NCI-H345 (cell line): ENCODE results near the gene SHC4.

ENCODE experiments used
- DNase-seq: peaks from one replicate; lab custom pipeline; 2025; lab: John Stamatoyannopoulos, UW

Gene SHC4

DNA sequence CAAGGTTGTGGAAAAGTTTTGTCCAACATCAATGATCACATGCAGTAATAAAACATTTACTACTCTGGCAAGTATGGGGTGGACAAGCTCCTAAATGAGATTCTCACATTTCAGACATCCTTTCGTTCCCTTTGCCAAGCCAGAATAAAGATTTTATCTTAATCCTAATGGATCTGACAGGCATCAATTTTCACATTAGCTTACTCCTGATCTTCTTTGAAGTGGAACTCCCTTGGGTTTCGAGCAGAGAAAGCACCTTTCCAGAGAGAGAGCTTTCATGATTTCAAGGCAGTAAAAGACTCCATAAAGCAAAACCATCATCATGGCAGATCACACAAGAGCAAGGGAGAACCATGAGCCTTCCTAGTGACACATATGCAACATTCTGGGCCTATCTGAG is 113.1 kb downstream of the SHC4 start:
- no peak for DNase-seq

DNA sequence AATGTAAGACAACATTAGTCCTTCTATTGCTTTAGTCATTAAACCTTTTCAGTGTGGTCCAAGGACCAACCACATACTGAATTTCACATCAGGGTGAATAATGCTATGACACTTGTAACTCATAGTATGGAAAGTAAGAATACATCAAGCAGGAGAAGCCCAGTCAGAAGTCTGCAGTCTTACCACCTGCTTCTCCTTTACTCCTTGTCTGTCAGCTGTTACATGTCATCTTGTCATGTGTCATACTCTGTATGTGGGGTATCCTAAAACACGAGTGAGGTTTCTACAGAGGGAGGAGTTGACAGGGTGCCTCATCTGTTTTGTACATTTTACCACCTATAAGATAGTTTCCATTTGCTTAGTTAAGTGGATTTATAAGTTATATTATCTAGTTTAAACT is 118.6 kb downstream of the SHC4 start:
- no peak for DNase-seq

DNA sequence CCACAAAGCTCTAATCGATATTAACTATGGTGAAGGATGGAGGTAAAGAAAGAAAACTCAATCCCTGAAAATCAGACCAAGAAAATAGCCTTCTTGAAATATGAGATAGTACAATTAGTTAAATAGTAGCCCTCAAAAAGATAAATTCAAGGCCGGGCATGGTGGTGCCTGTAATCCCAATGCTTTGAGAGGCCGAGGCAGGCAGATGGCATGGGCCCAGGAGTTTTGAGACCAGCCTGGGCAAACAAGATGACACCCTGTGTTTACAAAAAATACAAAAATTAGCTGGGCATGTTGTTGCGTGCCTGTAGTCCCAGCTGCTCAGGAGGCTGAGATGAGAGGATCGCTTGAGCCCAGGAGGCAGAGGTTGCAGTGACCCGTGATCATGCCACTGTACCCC is 121.2 kb downstream of the SHC4 start:
- DNase-seq: peak; percentile 2

DNA sequence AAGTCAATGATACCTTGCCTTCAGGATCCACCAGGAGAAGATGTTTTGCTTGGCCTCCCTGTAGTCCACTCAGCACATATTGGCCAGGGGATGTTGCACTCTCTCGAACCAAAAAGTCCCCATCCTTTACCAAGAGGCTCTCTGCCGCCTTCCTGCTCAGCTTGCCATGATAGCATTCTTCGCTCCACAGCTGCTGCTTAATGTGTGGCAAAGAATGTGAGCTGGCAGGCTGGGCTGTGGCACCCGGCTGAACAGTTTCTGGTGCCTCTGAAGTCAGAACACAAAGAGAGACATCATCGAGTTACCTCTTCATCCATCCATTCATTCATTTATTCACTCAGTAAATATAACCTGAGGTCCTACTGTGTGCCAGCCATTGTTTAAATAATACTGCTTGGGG is 129.0 kb downstream of the SHC4 start:
- no peak for DNase-seq

DNA sequence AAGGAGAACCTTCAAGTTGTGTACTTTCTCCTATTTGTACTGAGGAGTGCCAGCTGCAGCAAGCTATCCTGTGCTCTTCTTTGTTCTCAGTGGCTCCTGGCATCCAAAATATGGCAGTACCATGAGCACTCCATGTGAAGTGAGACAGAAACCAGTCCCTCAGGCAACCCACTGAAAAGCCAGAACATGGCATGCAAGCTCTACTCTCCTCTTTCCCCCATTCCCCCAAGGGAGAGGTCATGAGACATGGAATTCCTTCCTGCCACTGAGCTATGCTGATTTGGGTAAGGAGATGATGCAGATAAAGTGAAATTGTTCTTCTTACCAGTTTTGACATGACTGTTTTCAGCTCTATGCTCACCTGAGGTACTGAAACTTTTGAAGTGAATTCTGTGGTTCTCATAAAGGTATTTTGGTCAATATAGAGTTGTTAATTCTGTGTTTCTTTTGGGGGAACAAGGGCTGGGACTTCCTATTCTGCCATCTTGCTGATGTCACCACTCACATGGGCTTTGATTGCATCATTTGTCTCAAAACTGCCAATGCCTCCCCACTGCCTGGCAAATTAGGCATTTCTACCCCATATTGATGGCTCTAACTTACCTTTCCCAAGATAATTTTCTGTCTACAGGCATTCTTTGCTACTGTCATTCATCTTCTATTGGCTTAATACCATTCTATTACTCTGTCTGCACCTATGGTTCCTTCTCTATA is 130.0 kb downstream of the SHC4 start:
- no peak for DNase-seq

DNA sequence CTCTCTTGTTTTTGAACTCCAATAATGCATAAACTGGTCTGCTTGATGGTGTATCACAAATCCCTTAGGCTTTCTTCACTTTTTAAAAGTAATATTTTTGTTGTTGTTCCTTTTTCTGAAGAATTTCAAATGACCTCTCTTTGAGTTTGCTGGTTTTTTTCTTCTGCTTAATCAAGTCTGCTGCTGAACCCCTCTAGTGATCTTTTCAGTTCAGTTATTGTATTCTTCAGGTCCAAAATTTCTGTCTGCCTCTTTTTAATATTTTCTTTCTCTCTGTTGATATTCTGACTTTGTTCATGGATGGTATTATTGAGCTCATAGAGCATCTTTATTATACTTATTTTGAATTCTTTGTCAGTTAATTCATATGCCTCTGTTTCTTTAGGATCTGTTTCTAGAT is 131.1 kb downstream of the SHC4 start:
- DNase-seq: no peak

DNA sequence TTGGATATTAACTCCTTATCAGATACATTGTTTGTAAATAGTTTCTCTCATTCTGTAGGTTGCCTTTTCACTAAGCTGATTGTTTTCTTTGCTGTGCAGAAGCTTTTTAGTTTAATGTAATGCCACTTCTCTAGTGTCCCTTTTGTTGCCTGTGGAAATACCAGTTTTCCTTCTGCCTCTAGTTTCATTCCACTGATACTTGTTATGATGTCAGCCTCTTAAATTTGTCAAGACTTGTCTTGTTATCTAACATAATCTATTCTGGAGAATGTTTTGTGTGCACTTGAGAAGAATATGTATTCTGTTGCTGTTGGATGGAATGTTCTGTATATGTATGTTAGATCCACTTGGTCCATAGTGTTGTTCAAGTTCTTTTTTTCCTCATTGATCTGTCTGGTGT is 134.8 kb downstream of the SHC4 start:
- DNase-seq: no peak

DNA sequence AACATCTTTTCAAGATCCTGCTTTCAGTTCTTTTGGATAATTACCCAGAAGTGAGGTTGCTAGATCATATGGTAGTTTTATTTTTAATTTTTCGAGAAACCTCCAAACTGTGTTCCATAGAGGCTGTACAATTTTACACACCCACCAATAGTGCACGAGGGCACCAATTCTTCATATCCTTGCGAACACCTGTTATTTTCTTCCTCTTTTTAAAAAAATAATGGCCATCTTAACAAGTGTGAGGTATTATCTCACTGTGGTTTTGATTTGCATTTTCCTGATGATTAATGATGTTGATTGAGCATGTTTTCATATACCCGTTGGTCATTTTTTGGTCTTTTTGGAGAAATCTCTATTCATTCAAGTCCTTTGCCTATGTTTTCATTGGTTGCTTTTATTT is 135.2 kb downstream of the SHC4 start:
- no peak for DNase-seq

DNA sequence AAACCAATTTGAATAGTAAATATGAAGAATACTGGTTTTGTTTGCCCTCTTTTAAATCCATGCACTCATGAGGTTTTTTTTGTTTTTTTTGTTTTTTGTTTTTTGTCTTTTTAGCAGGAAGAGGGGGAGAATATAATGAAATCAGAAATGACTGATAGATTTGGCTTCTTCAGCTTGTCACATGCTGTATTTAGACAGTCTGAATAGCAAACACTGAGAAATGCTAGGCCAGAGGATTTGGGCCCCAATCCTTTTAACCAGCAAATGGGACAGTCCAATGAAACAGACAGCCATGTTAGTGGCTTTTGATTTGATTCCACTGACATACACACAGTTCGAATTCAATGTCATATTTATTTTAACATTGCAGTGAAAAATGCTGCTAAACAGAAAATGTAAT is 138.6 kb downstream of the SHC4 start:
- no peak for DNase-seq

DNA sequence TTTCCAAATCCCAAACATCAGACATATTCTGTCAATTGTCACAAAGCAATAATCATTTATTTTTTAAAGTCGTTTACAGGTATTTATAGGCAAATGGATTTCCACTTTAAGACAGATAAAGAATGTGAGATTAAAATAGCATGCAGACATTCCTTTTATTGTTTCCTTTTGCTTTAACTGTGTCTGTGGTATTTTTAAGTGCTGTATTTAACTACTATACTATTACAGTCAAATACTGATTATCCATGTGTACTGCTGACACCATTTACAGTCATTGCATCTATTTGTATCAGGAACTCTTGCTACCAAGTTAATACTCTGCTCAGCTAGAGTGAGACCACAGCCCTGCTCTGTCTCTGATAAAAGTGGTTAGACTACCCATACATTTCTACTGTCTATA is 140.0 kb downstream of the SHC4 start:
- no peak for DNase-seq

DNA sequence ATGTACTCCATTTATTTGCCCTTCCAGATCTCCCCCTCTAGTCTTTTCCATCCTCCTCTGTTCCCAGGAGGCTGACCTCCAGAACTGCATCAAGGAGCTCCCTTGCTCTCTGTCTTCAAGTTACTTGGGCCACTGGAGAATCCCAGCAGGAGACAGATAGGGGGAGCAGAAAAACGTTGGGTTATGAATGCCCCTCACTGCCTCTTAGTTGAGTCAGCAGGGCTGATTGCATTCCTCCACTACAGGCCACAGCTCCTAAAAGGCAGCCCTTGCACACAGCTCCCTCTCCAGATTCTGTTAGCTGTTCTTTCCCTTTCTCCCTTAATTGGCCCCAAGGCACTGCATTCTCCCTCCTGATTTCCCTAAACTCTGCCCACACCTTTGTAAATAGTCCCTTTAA is 140.5 kb downstream of the SHC4 start:
- no peak for DNase-seq

DNA sequence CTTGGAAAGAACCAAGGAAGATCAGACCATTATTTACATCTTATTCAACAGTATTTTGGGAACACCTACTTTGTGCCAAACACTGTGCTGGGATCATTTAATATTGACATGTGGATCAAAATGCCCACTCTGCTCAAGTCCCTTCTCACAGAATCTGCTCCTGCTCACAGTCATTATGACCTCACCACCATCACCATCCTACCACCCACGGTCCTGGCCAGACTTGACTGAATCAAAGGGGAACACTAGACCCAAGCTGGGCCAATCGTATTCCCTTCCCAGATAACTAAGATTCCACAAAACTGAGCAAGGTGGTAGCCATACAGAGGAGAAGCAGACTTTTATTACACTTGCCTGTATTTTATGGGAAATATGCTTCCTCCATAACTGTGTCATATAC is 149.4 kb downstream of the SHC4 start:
- no peak for DNase-seq

DNA sequence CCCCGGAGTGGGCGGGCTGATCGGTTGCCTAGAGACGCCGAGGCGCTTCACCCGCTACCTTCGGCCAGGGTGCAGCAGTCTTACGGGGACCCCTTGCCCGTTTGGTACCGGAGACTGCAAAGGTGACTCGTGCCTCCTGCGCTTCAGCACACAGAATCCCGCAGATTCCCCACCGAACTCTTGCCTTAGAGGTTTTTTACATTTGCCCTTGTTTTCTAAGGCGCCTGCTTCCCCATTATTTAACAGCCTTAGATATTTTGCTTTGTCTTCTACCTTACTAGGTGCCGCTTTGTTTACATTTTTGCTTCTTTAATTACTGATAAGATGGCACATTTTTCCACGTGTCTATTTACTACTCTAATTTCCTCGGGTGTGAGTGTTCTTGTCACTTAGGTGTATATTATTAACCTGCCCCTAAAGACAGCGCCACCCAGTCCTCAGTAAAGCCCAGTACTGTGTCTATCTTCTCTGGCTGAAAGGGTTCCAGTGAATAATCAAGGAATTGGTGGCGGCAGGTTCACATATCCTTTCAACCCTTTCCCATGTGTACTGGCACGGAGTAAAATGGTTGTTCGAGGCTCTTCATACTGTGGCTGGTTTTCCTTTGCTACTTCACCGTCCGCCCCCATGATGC is 152.3 kb downstream of the SHC4 start:
- DNase-seq: peak; percentile 7

DNA sequence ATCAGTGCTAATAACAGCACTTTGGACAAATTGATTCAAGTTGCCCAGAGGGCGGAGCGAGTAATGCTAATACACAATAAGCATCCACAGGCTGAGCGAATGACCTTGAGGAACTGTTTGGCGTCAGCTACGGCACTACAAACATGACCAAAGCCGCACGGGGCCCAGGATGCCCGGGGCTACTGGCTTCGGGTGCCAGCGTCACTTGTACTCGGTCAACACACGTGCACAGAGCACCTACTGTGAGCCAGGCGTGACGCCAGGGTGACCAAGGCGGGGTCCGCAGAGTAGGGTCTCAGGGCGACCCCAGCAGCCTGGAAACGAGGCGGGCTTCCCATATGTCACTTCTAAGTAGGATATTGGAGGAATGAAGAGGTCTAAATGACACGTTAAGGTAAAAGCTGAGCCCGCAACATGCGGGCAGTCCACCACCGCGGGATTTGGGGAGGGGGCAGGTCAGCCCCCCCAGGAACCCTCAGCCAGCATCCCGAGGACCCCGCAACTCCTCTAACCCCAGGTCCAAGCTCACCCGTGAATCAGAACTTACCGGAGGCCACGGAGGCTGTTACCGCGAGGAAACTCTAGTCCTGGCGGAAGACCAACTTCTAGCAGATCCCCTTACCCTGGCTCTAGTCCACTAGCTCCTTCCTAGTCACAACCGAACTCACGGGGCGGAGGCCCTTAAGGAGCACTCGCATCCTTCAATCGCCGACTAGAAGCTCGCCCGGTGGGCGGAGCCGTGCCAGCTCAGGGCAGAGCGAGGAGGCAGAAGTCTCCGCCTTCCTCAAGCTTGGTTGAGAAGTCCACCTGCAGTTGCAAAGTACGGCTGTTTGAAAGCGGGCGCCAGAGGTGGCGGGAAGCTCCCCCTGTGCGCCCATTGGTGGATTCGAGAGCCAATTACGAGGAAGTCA is 153.1 kb downstream of the SHC4 start, which contains the start of gene CEP152:
CEP152 (minus strand) TSS at position 656 of the 911 bp plus-strand sequence. CDS start 5,420 bp downstream, outside the sequence.
- peak; percentile 99 for DNase-seq

DNA sequence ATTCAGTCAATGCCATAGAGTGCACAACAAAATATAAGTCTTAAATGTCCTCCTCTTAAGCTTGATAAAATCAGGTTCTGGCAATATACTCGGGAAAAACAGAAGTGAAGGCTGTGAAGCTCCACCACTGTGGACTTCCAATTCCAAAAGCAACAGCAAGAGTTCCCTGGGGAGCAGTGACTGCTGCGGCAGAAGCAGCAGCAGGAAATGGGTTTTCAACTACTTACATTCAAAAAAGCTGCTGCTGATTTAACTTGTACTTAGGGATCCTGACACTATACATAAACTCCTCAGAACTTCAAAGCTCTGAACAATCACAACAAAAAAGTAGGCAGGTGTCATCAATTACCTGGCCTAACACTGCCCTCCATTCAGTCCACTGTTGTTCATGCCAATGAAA is 157.6 kb downstream of the SHC4 start:
- peak; percentile 4 for DNase-seq

DNA sequence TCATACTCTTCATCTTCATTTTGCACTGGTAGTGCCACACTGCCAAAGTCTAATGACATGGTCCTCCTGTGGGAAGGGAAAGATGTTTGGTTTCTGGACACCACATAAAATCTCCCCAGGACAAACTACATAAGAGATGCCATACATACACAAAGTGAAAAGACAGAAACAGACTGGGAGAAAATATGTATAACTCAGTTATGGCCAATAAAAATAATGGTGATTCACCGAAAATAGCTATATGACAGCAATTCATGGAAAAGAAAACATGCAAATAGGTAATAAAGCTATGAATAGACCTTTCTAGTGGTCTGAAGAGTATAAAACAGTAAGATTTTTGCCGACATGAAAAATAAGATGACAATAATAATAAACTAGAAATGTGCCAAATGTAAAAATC is 158.1 kb downstream of the SHC4 start:
- no peak for DNase-seq

DNA sequence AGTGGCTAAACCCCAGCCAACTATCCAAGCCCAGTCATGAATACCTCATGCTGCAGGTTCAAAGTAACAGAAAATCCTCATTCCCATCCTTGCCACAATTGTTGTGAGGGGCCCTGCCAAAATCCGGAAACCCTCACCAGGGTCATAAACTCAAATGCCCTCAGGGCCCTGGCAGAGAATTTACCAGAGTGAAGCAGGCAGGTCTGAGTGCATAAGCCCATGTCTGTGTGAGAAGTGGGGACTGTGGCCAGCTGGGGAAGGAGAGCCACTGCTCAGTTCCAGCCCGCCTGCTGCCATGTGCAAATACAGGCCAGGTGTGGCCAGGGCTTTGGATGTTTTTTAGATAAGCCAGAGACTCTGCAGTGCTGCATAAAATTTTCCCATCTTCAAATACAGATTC is 159.8 kb downstream of the SHC4 start:
- DNase-seq: no peak

DNA sequence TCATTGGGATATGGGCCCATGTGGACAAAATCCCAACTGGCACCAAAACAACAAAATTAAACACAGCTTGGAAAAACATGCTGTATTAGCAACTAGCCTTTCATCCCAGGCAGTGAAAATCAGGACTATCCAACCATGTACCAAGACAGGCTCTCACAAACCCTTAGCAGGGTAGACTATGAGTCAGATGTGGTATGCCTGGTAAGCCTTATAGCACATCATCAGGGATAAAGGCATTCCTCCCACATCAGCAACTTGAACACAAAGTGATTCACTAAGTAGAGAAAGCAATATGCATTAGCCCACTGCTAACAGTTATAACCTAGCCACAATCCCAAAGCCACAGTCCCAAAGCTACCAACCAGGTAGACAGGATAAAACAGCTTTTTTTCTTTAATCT is 160.9 kb downstream of the SHC4 start:
- DNase-seq: no peak

DNA sequence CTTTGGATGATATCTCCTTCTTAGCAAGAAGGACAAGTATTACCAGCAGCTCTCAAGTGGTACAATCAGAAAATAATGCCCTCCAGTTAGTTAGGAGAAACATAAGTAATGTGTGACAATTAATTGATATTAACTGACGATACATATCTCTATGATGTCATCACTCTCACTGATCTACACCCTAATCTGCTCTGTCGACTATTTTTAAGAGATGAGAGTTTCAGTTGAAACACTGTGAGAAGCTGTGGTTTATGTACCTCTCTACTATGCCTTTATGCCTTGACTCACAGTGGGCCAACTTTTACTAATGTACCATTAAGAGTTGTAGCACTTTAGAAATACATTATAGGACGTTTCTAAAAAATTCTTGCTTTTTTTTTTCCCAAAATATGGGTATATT is 161.5 kb downstream of the SHC4 start:
- no peak for DNase-seq

DNA sequence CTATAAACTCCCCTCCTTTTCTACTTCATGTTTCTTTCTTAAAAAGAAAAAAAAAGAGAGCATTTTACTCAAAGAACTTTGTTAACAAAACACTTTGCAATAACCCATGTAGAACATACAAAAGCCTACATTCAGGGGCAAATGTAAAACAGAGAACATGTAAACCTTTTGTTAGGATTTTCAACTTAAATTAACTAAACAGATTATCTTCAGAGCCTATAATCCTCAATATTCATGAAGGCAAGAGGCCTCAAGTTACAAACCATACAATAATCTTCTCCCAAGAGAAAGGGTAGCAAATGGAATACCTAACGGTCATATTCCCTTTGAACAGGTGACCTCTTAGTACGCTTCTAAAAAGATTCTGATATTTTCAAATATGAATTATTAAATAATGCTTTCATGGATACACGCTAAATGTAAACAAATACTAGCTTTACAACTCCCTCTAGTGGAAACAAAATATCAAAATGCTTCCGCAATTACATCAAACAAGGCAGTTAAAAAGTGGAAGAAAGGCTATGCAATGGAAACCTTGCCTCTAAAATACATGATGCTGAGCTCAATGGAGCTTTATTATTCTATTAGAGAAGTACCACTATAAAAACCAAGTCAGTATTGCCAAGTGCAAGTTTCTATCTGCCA is 162.8 kb downstream of the SHC4 start:
- DNase-seq: no peak

DNA sequence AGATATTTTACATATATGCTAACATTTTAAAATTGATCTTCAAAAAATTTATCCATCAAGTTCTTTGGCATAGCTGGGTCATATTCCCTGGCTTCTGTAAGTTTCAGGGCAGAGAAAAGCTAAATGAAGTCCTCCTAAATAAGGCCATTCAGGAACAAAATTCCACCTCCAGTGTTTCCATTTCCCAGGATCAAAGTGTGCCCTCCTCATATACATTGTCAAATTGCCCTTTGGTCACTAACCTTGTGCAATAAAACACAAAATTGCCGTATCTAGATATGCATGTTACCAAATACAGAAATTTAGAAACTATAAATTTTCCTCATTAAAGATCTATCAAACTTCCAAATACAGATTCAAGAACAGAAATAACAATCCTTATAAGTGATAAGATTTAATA is 163.5 kb downstream of the SHC4 start:
- no peak for DNase-seq

DNA sequence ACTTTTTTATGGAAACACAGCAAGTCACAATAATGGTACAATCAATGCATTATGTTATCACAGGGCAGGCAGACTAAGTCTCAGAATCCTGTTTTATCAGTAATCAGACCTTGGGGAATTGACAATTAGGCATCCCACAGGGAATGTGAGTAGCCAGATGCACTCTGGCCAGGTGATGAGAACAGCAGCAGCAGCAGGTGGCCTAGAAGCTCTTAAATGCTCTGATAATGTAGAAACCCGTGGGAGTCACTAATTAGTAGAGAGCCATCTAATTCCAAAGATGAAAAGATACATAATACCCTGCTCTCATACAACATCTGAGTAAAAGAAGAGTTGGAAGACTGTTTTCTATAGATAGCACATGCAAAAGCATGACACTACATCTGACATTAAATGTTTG is 165.4 kb downstream of the SHC4 start:
- peak; percentile 32 for DNase-seq
